Ureter (tissue), 1 donor: ENCODE results near the gene CD93. TPM values are rescaled to one million over a fixed set of nuclear protein-coding genes. Genes with fewer than 3 reads are reported as not detected.

Source experiments
- DNase-seq: peaks from one replicate; pipeline ENCODE4 v3.0.0-alpha.2; 2020; ENCODE audit warnings: low spot score
- total RNA-seq: library from RNA; stranded (reverse); gene quantifications from one replicate; pipeline ENCODE4 v1.2.4, GENCODE V29; 2023
- donor health status: DM: yes; HTN: yes; CAD: no.

Gene CD93
- total RNA-seq, 1 donor from 2014 or later: 53.7 TPM

- DNase-seq: no peak
These were observed 25.5 kb downstream of the CD93 start for GRCh38 chr20:23060629-23061028.

- DNase-seq: no peak
These were observed 26.3 kb downstream of the CD93 start for GRCh38 chr20:23059846-23060245.

GRCh38 chr20:23059001-23059400 lies 27.1 kb downstream of the CD93 start:
- no peak for DNase-seq

- DNase-seq: no peak
These were observed 27.9 kb downstream of the CD93 start for GRCh38 chr20:23058240-23058639.

- DNase-seq: no peak
These were observed 33.2 kb downstream of the CD93 start for GRCh38 chr20:23052904-23053303.

- DNase-seq: peak; percentile 91
These were observed 35.1 kb downstream of the CD93 start for GRCh38 chr20:23050847-23051627.

- DNase-seq: peak; percentile 75
These were observed 35.9 kb downstream of the CD93 start for GRCh38 chr20:23050076-23050838.

- DNase-seq: peak; percentile 88
These were observed 36.7 kb downstream of the CD93 start, which contains the start of gene THBD for GRCh38 chr20:23049201-23050075. Gene THBD (minus strand): TSS chr20:23049672. CDS start chr20:23049504, 168 bp downstream.

- DNase-seq: peak; percentile 69
These were observed 37.6 kb downstream of the CD93 start for GRCh38 chr20:23048283-23049200.

GRCh38 chr20:23047738-23048214 lies 38.3 kb downstream of the CD93 start:
- no peak for DNase-seq

- no peak for DNase-seq
These were observed 39.0 kb downstream of the CD93 start for GRCh38 chr20:23047001-23047737.

GRCh38 chr20:23046431-23046830 lies 39.7 kb downstream of the CD93 start:
- DNase-seq: no peak

- DNase-seq: no peak
These were observed 42.7 kb downstream of the CD93 start for GRCh38 chr20:23043376-23043775.

GRCh38 chr20:23042270-23042669 lies 43.9 kb downstream of the CD93 start:
- no peak for DNase-seq

GRCh38 chr20:23039885-23040508 lies 46.1 kb downstream of the CD93 start:
- DNase-seq: no peak

GRCh38 chr20:23039136-23039875 lies 46.8 kb downstream of the CD93 start:
- DNase-seq: no peak

- no peak for DNase-seq
These were observed 49.1 kb downstream of the CD93 start for GRCh38 chr20:23037017-23037481.

GRCh38 chr20:23036371-23036770 lies 49.8 kb downstream of the CD93 start:
- DNase-seq: no peak

- DNase-seq: no peak
These were observed 50.4 kb downstream of the CD93 start for GRCh38 chr20:23035731-23036130.
